ENCODE measurements around the gene ZBTB7C.

Gene ZBTB7C

GRCh38 chr18:48161191-48161910 is 247.8 kb downstream of the ZBTB7C start:
- Histone ChIP-seq H3K36me3 (ENCODE audit: control insufficient read depth, insufficient read depth, low read length) (no peaks in the 10 kb centered on the region), H3K27ac (ENCODE audit: low read length) (no peak overlapping the region), H3K4me1 (ENCODE audit: control insufficient read depth, insufficient read depth, low read length) (no peaks in the 10 kb centered on the region), H3K4me3 (ENCODE audit: low read length) (peak overlapping the region; percentile 58; the same call in 1 of the 2 replicates), H3K9me3 (ENCODE audit: control insufficient read depth, insufficient read depth, low read length) (no peaks in the 10 kb centered on the region), H3K27me3 (ENCODE audit: control insufficient read depth, insufficient read depth, low read length) (peaks cover 19% of the 10 kb centered on the region; the same call in 1 of the 2 replicates)
- DNase-seq (ENCODE audit: low read depth, low spot score): no peak
- WGBS (ENCODE audit: insufficient coverage, insufficient read length): no CpG with 5 or more reads among the region's 53 CpGs

DNA sequence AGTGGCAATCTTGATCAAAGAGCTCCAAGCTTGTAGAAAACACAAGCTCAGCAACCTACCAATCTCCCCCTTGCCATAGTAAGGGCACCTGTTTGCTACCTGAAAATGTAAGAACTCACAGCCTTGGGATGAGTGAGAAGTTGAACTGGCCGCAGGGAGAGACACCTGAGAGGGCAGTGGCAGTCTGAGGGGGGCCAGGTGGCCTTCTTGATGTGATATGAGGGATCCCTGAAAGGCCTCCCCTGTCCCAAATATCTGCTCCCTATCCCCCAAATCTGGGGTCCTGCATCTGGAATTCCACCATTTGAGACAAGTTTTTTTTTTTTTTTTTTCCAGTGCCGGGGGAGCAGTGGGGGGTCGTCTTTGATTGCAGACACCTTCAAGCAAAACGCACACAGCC is 248.6 kb downstream of the ZBTB7C start:
- WGBS (ENCODE audit: insufficient coverage, insufficient read length): no CpG with 5 or more reads among the region's 4 CpGs
- Histone ChIP-seq H3K36me3 (ENCODE audit: control insufficient read depth, insufficient read depth, low read length) (no peaks in the 10 kb centered on the region), H3K27me3 (ENCODE audit: control insufficient read depth, insufficient read depth, low read length) (peaks cover 19% of the 10 kb centered on the region; the same call in 1 of the 2 replicates), H3K27ac (ENCODE audit: low read length) (no peak overlapping the region), H3K9me3 (ENCODE audit: control insufficient read depth, insufficient read depth, low read length) (no peaks in the 10 kb centered on the region), H3K4me1 (ENCODE audit: control insufficient read depth, insufficient read depth, low read length) (no peaks in the 10 kb centered on the region), H3K4me3 (ENCODE audit: low read length) (no peak overlapping the region)
- DNase-seq (ENCODE audit: low read depth, low spot score): no peak

- WGBS (ENCODE audit: insufficient coverage, insufficient read length): no CpG with 5 or more reads among the region's 7 CpGs
- Histone ChIP-seq H3K36me3 (ENCODE audit: control insufficient read depth, insufficient read depth, low read length) (no peaks in the 10 kb centered on the region), H3K27ac (ENCODE audit: low read length) (no peak overlapping the region), H3K4me1 (ENCODE audit: control insufficient read depth, insufficient read depth, low read length) (no peaks in the 10 kb centered on the region), H3K4me3 (ENCODE audit: low read length) (no peak overlapping the region), H3K9me3 (ENCODE audit: control insufficient read depth, insufficient read depth, low read length) (no peaks in the 10 kb centered on the region), H3K27me3 (ENCODE audit: control insufficient read depth, insufficient read depth, low read length) (peaks cover 19% of the 10 kb centered on the region; the same call in 1 of the 2 replicates)
- DNase-seq (ENCODE audit: low read depth, low spot score): no peak
Measured at GRCh38 chr18:48159816-48160215, 249.4 kb downstream of the ZBTB7C start.

GRCh38 chr18:48158721-48159120 is 250.5 kb downstream of the ZBTB7C start:
- DNase-seq (ENCODE audit: low read depth, low spot score): no peak
- no peak overlapping the region for H3K4me3 ChIP-seq (ENCODE audit: low read length)
- H3K9me3 ChIP-seq (ENCODE audit: control insufficient read depth, insufficient read depth, low read length): no peaks in the 10 kb centered on the region
- no peaks in the 10 kb centered on the region for H3K4me1 ChIP-seq (ENCODE audit: control insufficient read depth, insufficient read depth, low read length)
- no peaks in the 10 kb centered on the region for H3K36me3 ChIP-seq (ENCODE audit: control insufficient read depth, insufficient read depth, low read length)
- H3K27me3 ChIP-seq (ENCODE audit: control insufficient read depth, insufficient read depth, low read length): peaks cover 19% of the 10 kb centered on the region; the same call in 1 of the 2 replicates
- no peak overlapping the region for H3K27ac ChIP-seq (ENCODE audit: low read length)
- no CpG with 5 or more reads among the region's 5 CpGs for WGBS (ENCODE audit: insufficient coverage, insufficient read length)

DNA sequence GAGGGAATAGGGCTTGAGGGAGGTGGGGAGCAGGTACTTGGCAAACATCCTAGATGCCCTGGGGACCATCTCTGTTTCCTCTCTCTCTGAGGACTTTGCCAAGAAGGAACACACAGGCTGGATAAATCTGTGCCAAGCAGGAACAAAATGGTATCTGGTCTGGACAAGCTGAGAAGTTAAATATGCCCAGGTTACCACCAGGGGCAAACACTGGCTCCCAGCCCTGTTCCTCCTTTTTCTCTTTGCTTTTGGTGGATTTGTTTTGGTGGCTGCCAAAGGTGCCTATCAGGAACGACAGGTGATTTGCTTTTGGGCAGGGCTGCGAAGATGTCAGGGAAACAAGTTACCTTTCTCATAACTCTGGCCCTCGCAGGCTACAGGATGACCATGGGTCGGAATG is 251.2 kb downstream of the ZBTB7C start:
- Histone ChIP-seq H3K27ac (ENCODE audit: low read length) (no peak overlapping the region), H3K4me3 (ENCODE audit: low read length) (no peak overlapping the region), H3K36me3 (ENCODE audit: control insufficient read depth, insufficient read depth, low read length) (no peaks in the 10 kb centered on the region), H3K27me3 (ENCODE audit: control insufficient read depth, insufficient read depth, low read length) (peaks cover 19% of the 10 kb centered on the region; the same call in 1 of the 2 replicates), H3K9me3 (ENCODE audit: control insufficient read depth, insufficient read depth, low read length) (no peaks in the 10 kb centered on the region), H3K4me1 (ENCODE audit: control insufficient read depth, insufficient read depth, low read length) (no peaks in the 10 kb centered on the region)
- no peak for DNase-seq (ENCODE audit: low read depth, low spot score)
- WGBS (ENCODE audit: insufficient coverage, insufficient read length): no CpG with 5 or more reads among the region's 4 CpGs

- no CpG with 5 or more reads among the region's 4 CpGs for WGBS (ENCODE audit: insufficient coverage, insufficient read length)
- no peak overlapping the region for H3K4me3 ChIP-seq (ENCODE audit: low read length)
- H3K27me3 ChIP-seq (ENCODE audit: control insufficient read depth, insufficient read depth, low read length): peaks cover 19% of the 10 kb centered on the region; the same call in 1 of the 2 replicates
- no peaks in the 10 kb centered on the region for H3K4me1 ChIP-seq (ENCODE audit: control insufficient read depth, insufficient read depth, low read length)
- no peak for DNase-seq (ENCODE audit: low read depth, low spot score)
- no peaks in the 10 kb centered on the region for H3K9me3 ChIP-seq (ENCODE audit: control insufficient read depth, insufficient read depth, low read length)
- H3K36me3 ChIP-seq (ENCODE audit: control insufficient read depth, insufficient read depth, low read length): no peaks in the 10 kb centered on the region
- H3K27ac ChIP-seq (ENCODE audit: low read length): no peak overlapping the region
Measured at GRCh38 chr18:48155856-48156255, 253.3 kb downstream of the ZBTB7C start.

DNA sequence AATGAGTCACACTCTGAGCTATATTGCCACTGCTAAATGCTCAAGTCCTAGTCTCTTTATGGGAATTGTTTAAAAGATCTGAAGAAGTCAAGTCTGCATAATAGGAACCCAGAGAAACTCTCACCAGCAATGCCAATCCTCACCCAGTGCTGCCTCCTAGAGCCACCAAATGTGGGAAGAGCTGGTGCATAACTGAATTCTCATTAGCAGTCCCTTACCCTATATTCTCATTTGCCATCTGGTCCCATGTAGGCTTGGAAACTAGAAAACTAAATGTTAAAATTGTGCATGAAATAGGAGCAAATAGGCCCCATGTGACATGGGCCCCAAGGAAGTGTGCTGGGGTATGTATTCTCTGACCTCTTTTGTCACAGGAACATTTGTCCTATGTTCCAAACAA is 254.4 kb downstream of the ZBTB7C start:
- Histone ChIP-seq H3K4me1 (ENCODE audit: control insufficient read depth, insufficient read depth, low read length) (no peaks in the 10 kb centered on the region), H3K4me3 (ENCODE audit: low read length) (no peak overlapping the region), H3K36me3 (ENCODE audit: control insufficient read depth, insufficient read depth, low read length) (no peaks in the 10 kb centered on the region), H3K9me3 (ENCODE audit: control insufficient read depth, insufficient read depth, low read length) (no peaks in the 10 kb centered on the region), H3K27me3 (ENCODE audit: control insufficient read depth, insufficient read depth, low read length) (peaks cover 12% of the 10 kb centered on the region; the same call in 1 of the 2 replicates), H3K27ac (ENCODE audit: low read length) (no peak overlapping the region)
- no peak for DNase-seq (ENCODE audit: low read depth, low spot score)

- WGBS (ENCODE audit: insufficient coverage, insufficient read length): no CpG with 5 or more reads among the region's 7 CpGs
Measured at GRCh38 chr18:48153613-48154481, 255.3 kb downstream of the ZBTB7C start.

GRCh38 chr18:48152549-48152948 is 256.6 kb downstream of the ZBTB7C start:
- no peak overlapping the region for H3K4me3 ChIP-seq (ENCODE audit: low read length)
- no peak for DNase-seq (ENCODE audit: low read depth, low spot score)
- no peaks in the 10 kb centered on the region for H3K4me1 ChIP-seq (ENCODE audit: control insufficient read depth, insufficient read depth, low read length)
- no peaks in the 10 kb centered on the region for H3K9me3 ChIP-seq (ENCODE audit: control insufficient read depth, insufficient read depth, low read length)
- H3K36me3 ChIP-seq (ENCODE audit: control insufficient read depth, insufficient read depth, low read length): no peaks in the 10 kb centered on the region
- no CpG with 5 or more reads among the region's 4 CpGs for WGBS (ENCODE audit: insufficient coverage, insufficient read length)
- no peaks in the 10 kb centered on the region; the same call in 1 of the 2 replicates for H3K27me3 ChIP-seq (ENCODE audit: control insufficient read depth, insufficient read depth, low read length)
- H3K27ac ChIP-seq (ENCODE audit: low read length): no peak overlapping the region

More at GRCh38 chr18:48153613-48154481, 255.3 kb downstream of the ZBTB7C start:
- no peaks in the 10 kb centered on the region for H3K4me1 ChIP-seq (ENCODE audit: control insufficient read depth, insufficient read depth, low read length)
- no peaks in the 10 kb centered on the region for H3K36me3 ChIP-seq (ENCODE audit: control insufficient read depth, insufficient read depth, low read length)
- peaks cover 6% of the 10 kb centered on the region; the same call in 1 of the 2 replicates for H3K27me3 ChIP-seq (ENCODE audit: control insufficient read depth, insufficient read depth, low read length)
- DNase-seq (ENCODE audit: low read depth, low spot score): no peak
- no peaks in the 10 kb centered on the region for H3K9me3 ChIP-seq (ENCODE audit: control insufficient read depth, insufficient read depth, low read length)
- H3K4me3 ChIP-seq (ENCODE audit: low read length): no peak overlapping the region
- H3K27ac ChIP-seq (ENCODE audit: low read length): no peak overlapping the region

- no peaks in the 10 kb centered on the region for H3K27me3 ChIP-seq (ENCODE audit: control insufficient read depth, insufficient read depth, low read length)
- H3K36me3 ChIP-seq (ENCODE audit: control insufficient read depth, insufficient read depth, low read length): no peaks in the 10 kb centered on the region
- H3K9me3 ChIP-seq (ENCODE audit: control insufficient read depth, insufficient read depth, low read length): no peaks in the 10 kb centered on the region
- no peak for DNase-seq (ENCODE audit: low read depth, low spot score)
- H3K27ac ChIP-seq (ENCODE audit: low read length): no peak overlapping the region
- H3K4me3 ChIP-seq (ENCODE audit: low read length): no peak overlapping the region
- no CpG with 5 or more reads among the region's 11 CpGs for WGBS (ENCODE audit: insufficient coverage, insufficient read length)
- no peaks in the 10 kb centered on the region for H3K4me1 ChIP-seq (ENCODE audit: control insufficient read depth, insufficient read depth, low read length)
Measured at GRCh38 chr18:48151421-48152065, 257.6 kb downstream of the ZBTB7C start.

All from iPS DF 6.9 (cell line).